ENCODE results near the gene DRD2.

DNA sequence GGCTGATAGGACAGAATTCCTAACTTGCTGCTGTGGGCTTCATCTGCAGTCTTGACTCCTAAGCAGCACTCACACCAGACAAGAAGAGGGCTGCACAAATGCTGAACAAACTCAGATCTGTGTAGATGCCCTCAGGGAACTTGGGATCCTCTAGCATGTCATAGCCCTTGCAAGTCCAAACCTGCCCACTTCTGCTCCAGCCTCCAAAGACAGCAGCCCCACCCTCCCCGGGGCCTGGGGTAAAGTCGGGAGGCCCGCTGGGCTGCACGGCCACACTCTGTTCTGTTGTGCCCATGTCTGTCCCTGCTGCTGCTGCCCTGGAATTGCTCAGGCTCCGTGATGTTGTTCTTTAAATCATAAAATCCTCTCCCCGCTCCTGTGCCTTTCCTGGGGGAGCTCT, 28.3 kb downstream of the DRD2 start:
- TF ChIP-seq CTCF (conservative IDR thresholded peaks at IDR 0.05) (no peak), ZFX (IDR thresholded peaks at IDR 0.05) (no peak)
